Upper lobe of left lung (tissue), 4 donors: ENCODE data around the gene MEIS1.

ENCODE experiments used
- CTCF ChIP-seq, 6 experiments: fragments of 450-650 bp in 4 of 6; fragments of 200-600 bp in 2 of 6; sonication (generic) in 2 of 6; IDR thresholded peaks; one replicate each; pipeline ENCODE4 v1.5.1; 2016 to 2019; ENCODE audit warnings: antibody characterized with exemption in 6 of 6
- POLR2A ChIP-seq, 4 donors: fragments of 450-650 bp; IDR thresholded peaks; one replicate each; pipeline ENCODE4 v1.5.1; 2016 to 2017; ENCODE audit warnings: antibody characterized with exemption in 4 of 4, mild to moderate bottlenecking in 2 of 4
- POLR2AphosphoS5 ChIP-seq, 2 donors: sonication (generic); formaldehyde crosslinking; IDR thresholded peaks; one replicate each; pipeline ENCODE4 v1.5.1; 2017; ENCODE audit warnings: antibody characterized with exemption in 2 of 2

- TF ChIP-seq POLR2AphosphoS5 (IDR thresholded peaks at IDR 0.05) (no peak), POLR2A (IDR thresholded peaks at IDR 0.05) (no peak), CTCF (IDR thresholded peaks at IDR 0.05) (no peak)
Observed at GRCh38 chr2:66581339-66582103, 146.6 kb downstream of the MEIS1 start.
